Smooth muscle cell (in vitro differentiated cells): Measurements from ENCODE around the gene TMA16. TPM values are rescaled to one million over a fixed set of nuclear protein-coding genes. Genes with fewer than 3 reads are reported as not detected.
"Not testable (repeated sequence)": the region's sequence is repeated elsewhere in the genome, so short reads cannot be mapped to it uniquely, and the experiment has no call there.

Experiments
- DNase-seq: peaks from one replicate; lab custom pipeline; 2025; ENCODE audit not compliant: unreplicated experiment; lab: John Stamatoyannopoulos, UW
- H2AFZ ChIP-seq: fragments of 200-600 bp; sonication (generic); 2 replicates; pipeline ENCODE4 v1.6.0; 2016; ENCODE audit warnings: antibody characterized with exemption, low read depth, mild to moderate bottlenecking
- H3F3A ChIP-seq: fragments of 200-600 bp; sonication (generic); 2 replicates; pipeline ENCODE4 v1.6.0; 2017; ENCODE audit warnings: antibody characterized with exemption, low read depth
- H3K27ac ChIP-seq: fragments of 200-600 bp; sonication (generic); 2 replicates; pipeline ENCODE4 v1.5.1; 2016; ENCODE audit warnings: low read depth, mild to moderate bottlenecking
- H3K27me3 ChIP-seq: fragments of 200-600 bp; sonication (generic); 2 replicates; pipeline ENCODE4 v1.6.1; 2016; ENCODE audit warnings: low read depth, mild to moderate bottlenecking
- H3K36me3 ChIP-seq: fragments of 200-600 bp; sonication (generic); 2 replicates; pipeline ENCODE4 v1.5.1; 2016; ENCODE audit warnings: low read depth
- H3K4me1 ChIP-seq: fragments of 200-600 bp; sonication (generic); 2 replicates; pipeline ENCODE4 v1.5.1; 2016; ENCODE audit warnings: low read depth
- H3K4me2 ChIP-seq: fragments of 200-600 bp; sonication (generic); 2 replicates; pipeline ENCODE4 v1.6.0; 2016; ENCODE audit warnings: mild to moderate bottlenecking
- H3K4me3 ChIP-seq: fragments of 200-600 bp; sonication (generic); 2 replicates; pipeline ENCODE4 v1.5.1; 2016; ENCODE audit warnings: mild to moderate bottlenecking
- H3K79me2 ChIP-seq: fragments of 200-600 bp; sonication (generic); 2 replicates; pipeline ENCODE4 v1.6.0; 2016; ENCODE audit warnings: low read depth, mild to moderate bottlenecking
- H3K9ac ChIP-seq: fragments of 200-600 bp; sonication (generic); 2 replicates; pipeline ENCODE4 v1.6.0; 2016; ENCODE audit warnings: low read depth
- H3K9me3 ChIP-seq: fragments of 200-600 bp; sonication (generic); replicated peaks from 2 replicates; pipeline ENCODE4 v1.5.1; 2016; ENCODE audit warnings: low read depth
- H4K20me1 ChIP-seq: fragments of 200-600 bp; sonication (generic); 2 replicates; pipeline ENCODE4 v1.6.0; 2016; ENCODE audit warnings: low read depth
- WGBS: methylation state at CpG from one replicate; pipeline ENCODE4 v1.1.7; 2016; ENCODE audit warnings: low lambda C conversion rate; 5-methylcytosine and 5-hydroxymethylcytosine counted together
- polyA plus RNA-seq: library from polyadenylated mRNA; unstranded; fragments of >200 nt; fragmentation: Nextera tagmentation; extraction: Ambion mirVana; gene quantifications from 2 replicates; pipeline ENCODE4 v1.2.1, GENCODE V29; 2016
- total RNA-seq: library from RNA; depleted of rRNA; stranded (reverse); fragments of >200 nt; gene quantifications from 2 replicates; pipeline ENCODE4 v1.2.3, GENCODE V29; 2014
- TF ChIP-seq, protein P1 (sequence below): fragments of 200-600 bp; sonication (generic); IDR thresholded peaks from 2 replicates; pipeline ENCODE4 v1.5.1; 2017; ENCODE audit warnings: borderline replicate concordance, mild to moderate bottlenecking, antibody characterized with exemption; ENCODE audit not compliant: insufficient read depth, poor library complexity, severe bottlenecking

TMA16 gene
- total and polyA plus RNA-seq, 2 experiments from 2014 or later, result 20.6 to 26.9 TPM

GRCh38 chr4:163534056-163534455, 39.6 kb downstream of the TMA16 start:
- DNase-seq, result no peak
- Histone ChIP-seq H3K4me2 (no peak overlapping the region), H3K27ac (no peak overlapping the region), H3K79me2 (no peaks in the 10 kb centered on the region), H3K36me3 (peaks cover 3% of the 10 kb centered on the region), H3K27me3 (no peaks in the 10 kb centered on the region), H3K4me1 (no peaks in the 10 kb centered on the region), H2AFZ (no peak overlapping the region), H3F3A (no peaks in the 10 kb centered on the region), H3K9ac (no peak overlapping the region), H3K9me3 (no peaks in the 10 kb centered on the region), H3K4me3 (no peak overlapping the region), H4K20me1 (no peaks in the 10 kb centered on the region)
- 90% methylated on average over 4 of the region's 4 CpGs for WGBS
- TF ChIP-seq, protein P1, sequence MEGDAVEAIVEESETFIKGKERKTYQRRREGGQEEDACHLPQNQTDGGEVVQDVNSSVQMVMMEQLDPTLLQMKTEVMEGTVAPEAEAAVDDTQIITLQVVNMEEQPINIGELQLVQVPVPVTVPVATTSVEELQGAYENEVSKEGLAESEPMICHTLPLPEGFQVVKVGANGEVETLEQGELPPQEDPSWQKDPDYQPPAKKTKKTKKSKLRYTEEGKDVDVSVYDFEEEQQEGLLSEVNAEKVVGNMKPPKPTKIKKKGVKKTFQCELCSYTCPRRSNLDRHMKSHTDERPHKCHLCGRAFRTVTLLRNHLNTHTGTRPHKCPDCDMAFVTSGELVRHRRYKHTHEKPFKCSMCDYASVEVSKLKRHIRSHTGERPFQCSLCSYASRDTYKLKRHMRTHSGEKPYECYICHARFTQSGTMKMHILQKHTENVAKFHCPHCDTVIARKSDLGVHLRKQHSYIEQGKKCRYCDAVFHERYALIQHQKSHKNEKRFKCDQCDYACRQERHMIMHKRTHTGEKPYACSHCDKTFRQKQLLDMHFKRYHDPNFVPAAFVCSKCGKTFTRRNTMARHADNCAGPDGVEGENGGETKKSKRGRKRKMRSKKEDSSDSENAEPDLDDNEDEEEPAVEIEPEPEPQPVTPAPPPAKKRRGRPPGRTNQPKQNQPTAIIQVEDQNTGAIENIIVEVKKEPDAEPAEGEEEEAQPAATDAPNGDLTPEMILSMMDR, result no peak

DNA sequence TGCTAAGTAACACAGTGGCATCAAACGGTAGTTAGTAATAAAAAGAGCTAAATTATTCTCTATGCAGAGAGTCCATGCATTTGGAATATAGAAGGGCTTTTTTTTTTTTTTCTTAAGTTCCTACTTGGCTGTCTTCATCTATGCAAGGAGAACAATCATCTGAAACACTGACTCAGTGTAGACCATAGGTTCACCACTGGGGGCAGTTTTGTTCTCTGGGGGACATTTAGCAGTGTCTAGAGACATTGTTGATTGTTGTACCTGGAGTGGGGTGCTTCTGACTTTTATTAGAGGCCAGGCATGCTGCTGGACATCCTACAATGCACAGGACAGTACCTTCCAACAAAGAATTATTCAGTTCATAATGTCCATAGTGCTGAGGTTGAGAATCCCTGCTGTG, 41.2 kb downstream of the TMA16 start:
- no peak overlapping the region for H2AFZ ChIP-seq
- peaks cover 5% of the 10 kb centered on the region for H3F3A ChIP-seq
- H3K4me1 ChIP-seq, result no peaks in the 10 kb centered on the region
- no peaks in the 10 kb centered on the region for H3K79me2 ChIP-seq
- WGBS, result 100% methylated on average over 1 of the region's 1 CpG
- no peak overlapping the region for H3K4me2 ChIP-seq
- H3K27ac ChIP-seq, result no peak overlapping the region
- no peaks in the 10 kb centered on the region for H3K27me3 ChIP-seq
- no peak overlapping the region for H3K9ac ChIP-seq
- H4K20me1 ChIP-seq, result no peaks in the 10 kb centered on the region
- TF ChIP-seq, protein P1, result no peak
- no peak overlapping the region for H3K4me3 ChIP-seq
- H3K36me3 ChIP-seq, result no peaks in the 10 kb centered on the region
- no peak for DNase-seq
- H3K9me3 ChIP-seq, result no peaks in the 10 kb centered on the region

- Histone ChIP-seq H4K20me1 (no peaks in the 10 kb centered on the region), H3K27me3 (no peaks in the 10 kb centered on the region), H3K27ac (no peak overlapping the region), H3K9ac (no peak overlapping the region), H3K9me3 (no peaks in the 10 kb centered on the region), H3F3A (peaks cover 5% of the 10 kb centered on the region), H3K4me1 (no peaks in the 10 kb centered on the region), H3K36me3 (no peaks in the 10 kb centered on the region), H3K79me2 (no peaks in the 10 kb centered on the region), H2AFZ (no peak overlapping the region), H3K4me2 (no peak overlapping the region), H3K4me3 (no peak overlapping the region)
- no peak for DNase-seq
- WGBS, result 92% methylated on average over 2 of the region's 2 CpGs
- TF ChIP-seq, protein P1, result no peak
Measured at GRCh38 chr4:163536091-163536490, 41.6 kb downstream of the TMA16 start.

- Histone ChIP-seq H3F3A (peaks cover 5% of the 10 kb centered on the region), H3K4me3 (no peak overlapping the region), H3K9me3 (no peaks in the 10 kb centered on the region), H3K4me2 (no peak overlapping the region), H3K27ac (no peak overlapping the region), H4K20me1 (no peaks in the 10 kb centered on the region), H3K9ac (no peak overlapping the region), H3K27me3 (no peaks in the 10 kb centered on the region), H2AFZ (no peak overlapping the region), H3K79me2 (no peaks in the 10 kb centered on the region), H3K4me1 (no peaks in the 10 kb centered on the region), H3K36me3 (no peaks in the 10 kb centered on the region)
- 95% methylated on average over 3 of the region's 3 CpGs for WGBS
- TF ChIP-seq, protein P1, result no peak
- DNase-seq, result no peak
Measured at GRCh38 chr4:163537114-163537513, 42.6 kb downstream of the TMA16 start.

DNA sequence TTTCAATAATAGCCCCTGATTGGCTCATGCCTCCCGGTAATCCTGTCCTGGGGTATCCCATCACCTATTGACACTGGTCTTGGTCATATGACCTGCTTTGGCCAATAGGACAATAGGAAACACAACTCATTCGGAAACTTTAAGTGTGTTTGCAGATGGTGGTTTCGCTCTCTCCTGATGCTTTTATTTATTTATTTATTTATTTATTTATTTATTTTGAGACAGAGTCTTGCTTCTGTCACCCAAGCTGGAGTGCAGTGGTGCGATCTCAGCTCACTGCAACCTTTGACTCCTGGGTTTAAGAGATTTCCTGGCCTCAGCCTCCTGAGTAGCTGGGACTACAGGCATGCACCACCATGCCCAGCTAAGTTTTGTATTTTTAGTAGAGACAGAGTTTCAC, 44.3 kb downstream of the TMA16 start:
- H3K4me3 ChIP-seq, H3F3A ChIP-seq, H3K79me2 ChIP-seq, H3K9ac ChIP-seq, H4K20me1 ChIP-seq, H3K4me1 ChIP-seq, DNase-seq, H3K9me3 ChIP-seq, H2AFZ ChIP-seq, H3K36me3 ChIP-seq, H3K4me2 ChIP-seq, H3K27ac ChIP-seq, H3K27me3 ChIP-seq: not testable (repeated sequence)
- over 99% methylated on average over 4 of the region's 4 CpGs for WGBS
